AG09309 (cell line): ENCODE data around the gene IDH1.

ENCODE experiments used
- DNase-seq: peaks from one replicate; pipeline ENCODE4 v3.0.0-alpha.2; 2010; ENCODE audit warnings: low read depth
- H3K4me3 ChIP-seq: 2 replicates; pipeline ENCODE4 v1.5.1; 2011; ENCODE audit warnings: mild to moderate bottlenecking, low read depth, low read length, moderate library complexity; ENCODE audit not compliant: control insufficient read depth
- CTCF ChIP-seq: IDR thresholded peaks from 2 replicates; pipeline ENCODE4 v1.5.1; 2011; ENCODE audit warnings: mild to moderate bottlenecking, low read depth, low read length, inconsistent platforms; ENCODE audit not compliant: insufficient read depth, control insufficient read depth; ENCODE audit errors: missing control alignments

IDH1 gene

GRCh38 chr2:208210688-208211451 is 44.0 kb downstream of the IDH1 start:
- no peak for TF ChIP-seq CTCF
- no peak for DNase-seq
- H3K4me3 ChIP-seq = no peak overlapping the region

- H3K4me3 ChIP-seq = no peak overlapping the region
- DNase-seq = no peak
- no peak for TF ChIP-seq CTCF
Observed at GRCh38 chr2:208208335-208209085, 46.4 kb downstream of the IDH1 start.

GRCh38 chr2:208207769-208208168 is 47.1 kb downstream of the IDH1 start:
- TF ChIP-seq CTCF = no peak

GRCh38 chr2:208204166-208204565 is 50.7 kb downstream of the IDH1 start:
- no peak overlapping the region for H3K4me3 ChIP-seq
- TF ChIP-seq CTCF = no peak
- no peak for DNase-seq

More at GRCh38 chr2:208207769-208208168, 47.1 kb downstream of the IDH1 start:
- no peak overlapping the region for H3K4me3 ChIP-seq
- no peak for DNase-seq

- H3K4me3 ChIP-seq = no peak overlapping the region
- no peak for TF ChIP-seq CTCF
- DNase-seq = no peak
Observed at GRCh38 chr2:208195531-208195930, 59.3 kb downstream of the IDH1 start.

GRCh38 chr2:208192611-208193236 is 62.1 kb downstream of the IDH1 start:
- no peak for DNase-seq
- no peak for TF ChIP-seq CTCF

More at GRCh38 chr2:208192611-208193236, 62.1 kb downstream of the IDH1 start:
- H3K4me3 ChIP-seq = no peak overlapping the region
